Measurements from ENCODE around the gene PTPRF. TPM values are rescaled to one million over a fixed set of nuclear protein-coding genes. Genes with fewer than 3 reads are reported as not detected.

PTPRF gene
- total RNA-seq, 2 donors from 2014 or later: 6.3 to 30.7 TPM

- ATAC-seq (replicated peaks): peak; percentile 52
- Mint-ChIP-seq H3K36me3 (ENCODE audit: low read depth) (no peaks in the 10 kb centered on the region), H3K9me3 (no peaks in the 10 kb centered on the region), H3K27ac (no peak overlapping the region), H3K4me3 (no peak overlapping the region), H3K27me3 (peaks cover 46% of the 10 kb centered on the region), H3K4me1 (no peaks in the 10 kb centered on the region)
These were observed 7.8 kb upstream of the PTPRF start for GRCh38 chr1:43522776-43523480.

DNA sequence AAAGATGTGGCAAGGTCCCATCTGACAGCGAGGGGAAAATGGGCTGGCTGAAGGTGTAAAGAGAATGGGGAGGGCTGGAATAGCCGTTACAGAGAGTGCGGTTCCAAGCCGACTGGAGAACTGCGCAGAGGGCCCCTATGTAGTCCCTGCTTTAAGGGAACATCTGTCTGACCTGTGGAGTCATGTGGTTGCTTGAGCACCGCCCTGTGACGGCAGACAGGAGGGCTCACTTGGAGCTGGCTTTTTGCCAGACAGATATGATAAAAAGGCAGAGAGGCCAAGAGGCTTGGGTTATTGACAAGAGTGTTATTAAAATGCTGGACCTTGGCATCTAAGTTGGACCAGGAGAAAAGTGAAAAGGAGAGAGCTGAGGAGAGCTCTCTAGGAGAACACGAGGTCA, 5.9 kb upstream of the PTPRF start:
- H3K9me3 Mint-ChIP-seq: no peaks in the 10 kb centered on the region
- no peaks in the 10 kb centered on the region for H3K4me1 Mint-ChIP-seq
- H3K27me3 Mint-ChIP-seq: peaks cover 45% of the 10 kb centered on the region
- H3K27ac Mint-ChIP-seq: peak overlapping the region; percentile 34
- no peak overlapping the region for H3K4me3 Mint-ChIP-seq
- ATAC-seq (replicated peaks): no peak
- no peaks in the 10 kb centered on the region for H3K36me3 Mint-ChIP-seq (ENCODE audit: low read depth)

GRCh38 chr1:43526002-43526401, 4.7 kb upstream of the PTPRF start:
- no peak for ATAC-seq (replicated peaks)
- Mint-ChIP-seq H3K4me3 (no peak overlapping the region), H3K9me3 (no peaks in the 10 kb centered on the region), H3K36me3 (ENCODE audit: low read depth) (peaks cover 6% of the 10 kb centered on the region), H3K27ac (no peak overlapping the region), H3K27me3 (peaks cover 47% of the 10 kb centered on the region), H3K4me1 (peaks cover 8% of the 10 kb centered on the region)

- H3K36me3 Mint-ChIP-seq (ENCODE audit: low read depth): peaks cover 13% of the 10 kb centered on the region
- H3K4me3 Mint-ChIP-seq: no peak overlapping the region
- H3K27me3 Mint-ChIP-seq: peaks cover 44% of the 10 kb centered on the region
- H3K4me1 Mint-ChIP-seq: peaks cover 13% of the 10 kb centered on the region
- H3K9me3 Mint-ChIP-seq: no peaks in the 10 kb centered on the region
- no peak for ATAC-seq (replicated peaks)
- H3K27ac Mint-ChIP-seq: no peak overlapping the region
These were observed 3.4 kb upstream of the PTPRF start for GRCh38 chr1:43527111-43527878.

DNA sequence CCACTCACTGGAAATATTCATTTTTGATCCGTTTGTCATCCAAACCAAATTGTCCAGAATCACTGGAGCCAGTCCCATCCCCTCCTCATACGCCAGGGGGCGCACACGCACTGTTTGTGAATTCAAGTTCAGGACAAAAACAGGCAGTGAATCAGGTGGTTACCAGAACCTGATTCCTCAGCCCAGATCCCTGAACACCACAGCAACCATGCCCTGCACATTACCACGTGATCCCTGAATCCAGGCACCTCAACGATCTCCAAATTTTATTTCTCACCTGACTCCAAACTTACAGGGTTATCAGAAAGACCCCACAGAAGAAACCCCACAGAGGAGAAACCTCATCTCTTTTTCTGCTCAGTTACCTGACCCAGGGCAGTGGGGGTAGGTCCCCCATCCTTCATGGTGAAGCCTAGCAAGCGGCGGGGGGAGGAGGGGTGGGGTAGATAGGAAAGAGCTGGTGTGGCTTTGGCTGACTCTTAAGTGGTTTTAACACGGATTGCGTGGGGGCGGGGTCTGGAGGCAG, 1.4 kb upstream of the PTPRF start:
- H3K4me1 Mint-ChIP-seq: peaks cover 13% of the 10 kb centered on the region
- H3K9me3 Mint-ChIP-seq: no peaks in the 10 kb centered on the region
- H3K4me3 Mint-ChIP-seq: peak overlapping the region; percentile 81
- H3K36me3 Mint-ChIP-seq (ENCODE audit: low read depth): peaks cover 18% of the 10 kb centered on the region
- ATAC-seq (replicated peaks): peak; percentile 84
- H3K27ac Mint-ChIP-seq: no peak overlapping the region
- peaks cover 38% of the 10 kb centered on the region for H3K27me3 Mint-ChIP-seq

GRCh38 chr1:43531107-43531905, 623 bp downstream of the PTPRF start:
- H3K36me3 Mint-ChIP-seq (ENCODE audit: low read depth): peaks cover 18% of the 10 kb centered on the region
- no peak for ATAC-seq (replicated peaks)
- peak overlapping the region; percentile 62 for H3K27ac Mint-ChIP-seq
- no peaks in the 10 kb centered on the region for H3K9me3 Mint-ChIP-seq
- H3K4me3 Mint-ChIP-seq: peak overlapping the region; percentile 82
- H3K27me3 Mint-ChIP-seq: peaks cover 30% of the 10 kb centered on the region
- peaks cover 13% of the 10 kb centered on the region for H3K4me1 Mint-ChIP-seq

DNA sequence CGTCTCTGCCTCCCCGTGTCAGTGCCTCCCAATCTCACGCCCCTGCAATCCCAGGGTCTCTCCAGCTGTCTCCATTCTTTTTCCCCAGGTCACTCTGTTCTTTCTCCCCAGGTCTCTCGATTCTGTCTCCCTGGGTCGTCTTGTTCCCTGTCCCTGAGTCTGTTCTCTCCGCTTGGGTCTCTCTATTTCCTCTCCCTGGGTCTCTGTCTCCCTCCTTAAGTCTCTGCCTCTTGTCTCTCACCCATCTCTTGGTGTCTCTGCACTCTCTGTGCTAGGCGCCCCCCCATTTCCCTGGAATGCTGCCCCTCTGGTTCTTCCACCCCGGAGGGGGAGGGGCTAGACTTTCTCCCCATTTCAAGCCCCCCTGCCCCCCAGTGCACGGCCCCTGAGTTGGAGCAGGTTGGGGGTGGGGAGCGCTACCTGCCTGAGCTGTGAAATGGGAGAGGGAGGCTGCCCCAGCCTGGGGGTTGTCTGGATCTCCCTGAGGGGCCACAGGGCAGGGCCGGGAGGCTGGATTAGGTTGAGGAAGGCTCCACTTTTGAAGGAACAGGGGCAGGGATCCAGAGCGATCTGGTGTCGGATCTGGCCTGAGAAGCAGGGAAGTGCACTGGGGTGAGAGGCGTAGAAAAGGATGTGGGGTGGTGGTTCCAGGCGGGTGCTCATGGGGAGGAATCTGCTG, 1.4 kb downstream of the PTPRF start:
- H3K27me3 Mint-ChIP-seq: peaks cover 30% of the 10 kb centered on the region
- H3K9me3 Mint-ChIP-seq: no peaks in the 10 kb centered on the region
- H3K36me3 Mint-ChIP-seq (ENCODE audit: low read depth): peaks cover 18% of the 10 kb centered on the region
- peaks cover 13% of the 10 kb centered on the region for H3K4me1 Mint-ChIP-seq
- peak overlapping the region; percentile 62 for H3K27ac Mint-ChIP-seq
- peak overlapping the region; percentile 82 for H3K4me3 Mint-ChIP-seq
- no peak for ATAC-seq (replicated peaks)

- peaks cover 13% of the 10 kb centered on the region for H3K4me1 Mint-ChIP-seq
- H3K9me3 Mint-ChIP-seq: no peaks in the 10 kb centered on the region
- H3K36me3 Mint-ChIP-seq (ENCODE audit: low read depth): peaks cover 18% of the 10 kb centered on the region
- no peak for ATAC-seq (replicated peaks)
- no peak overlapping the region for H3K27ac Mint-ChIP-seq
- H3K27me3 Mint-ChIP-seq: peaks cover 30% of the 10 kb centered on the region
- peak overlapping the region; percentile 82 for H3K4me3 Mint-ChIP-seq
These were observed 2.0 kb downstream of the PTPRF start for GRCh38 chr1:43532716-43533115.

DNA sequence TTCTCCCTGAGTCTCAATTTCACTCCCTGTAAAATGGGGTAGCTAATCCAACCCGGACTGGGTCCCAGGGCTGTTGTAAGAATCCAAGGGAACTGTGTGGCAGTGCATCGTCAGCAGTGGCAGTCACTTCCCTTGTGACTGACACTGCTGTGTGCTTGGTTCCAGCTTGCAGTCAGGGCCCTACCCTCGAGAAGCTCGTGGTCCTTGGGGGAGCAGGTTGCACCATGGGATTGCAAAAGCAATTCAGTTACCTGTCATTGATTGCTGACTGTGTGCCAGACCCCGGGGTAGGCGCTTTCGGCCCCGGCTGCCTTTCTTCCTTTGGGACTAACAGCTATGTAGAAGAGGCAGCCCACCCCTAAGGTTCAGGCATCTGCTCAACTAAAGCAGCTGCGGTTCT, 2.9 kb downstream of the PTPRF start:
- Mint-ChIP-seq H3K4me3 (no peak overlapping the region), H3K9me3 (no peaks in the 10 kb centered on the region)

GRCh38 chr1:43534256-43534655, 3.6 kb downstream of the PTPRF start:
- no peak overlapping the region for H3K27ac Mint-ChIP-seq
- H3K27me3 Mint-ChIP-seq: peaks cover 24% of the 10 kb centered on the region
- peaks cover 18% of the 10 kb centered on the region for H3K36me3 Mint-ChIP-seq (ENCODE audit: low read depth)
- peaks cover 13% of the 10 kb centered on the region for H3K4me1 Mint-ChIP-seq
- no peak overlapping the region for H3K4me3 Mint-ChIP-seq
- no peak for ATAC-seq (replicated peaks)
- no peaks in the 10 kb centered on the region for H3K9me3 Mint-ChIP-seq

More for the DNA sequence above, 2.9 kb downstream of the PTPRF start:
- no peak for ATAC-seq (replicated peaks)
- Mint-ChIP-seq H3K36me3 (ENCODE audit: low read depth) (peaks cover 18% of the 10 kb centered on the region), H3K4me1 (peaks cover 13% of the 10 kb centered on the region), H3K27ac (no peak overlapping the region), H3K27me3 (peaks cover 27% of the 10 kb centered on the region)

DNA sequence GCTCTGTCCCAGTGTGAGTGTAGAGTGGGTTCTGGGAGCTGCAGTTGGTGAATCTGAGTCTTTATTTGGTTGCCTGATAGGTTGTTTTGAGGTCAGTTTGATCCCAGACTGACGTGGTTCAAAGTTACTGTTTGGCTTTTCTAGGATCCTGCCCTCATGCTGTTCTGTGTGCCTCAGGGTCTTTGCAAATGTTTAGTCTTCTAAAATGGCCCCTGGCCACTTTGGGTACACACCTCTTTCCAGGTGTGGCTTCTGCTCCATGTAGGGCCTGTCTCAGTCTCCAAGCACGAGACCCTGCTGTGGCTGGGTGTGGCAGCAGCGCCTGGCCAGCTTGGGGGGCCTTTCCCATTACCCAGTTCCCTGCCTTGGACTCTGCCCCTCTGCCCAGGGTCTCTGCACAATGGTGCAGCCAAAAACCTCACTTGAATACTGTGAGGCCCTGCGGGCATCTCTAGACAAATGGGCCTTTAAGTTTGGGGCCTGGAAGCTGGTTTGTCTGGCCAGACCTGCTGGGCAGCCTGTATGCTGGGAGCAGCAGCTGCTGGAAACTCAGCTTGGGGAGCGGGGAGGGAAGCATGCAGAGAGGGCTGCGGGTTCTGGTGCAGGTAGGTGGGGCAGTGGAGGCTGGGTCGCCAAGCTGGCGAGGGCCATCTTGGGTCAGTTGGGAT, 5.6 kb downstream of the PTPRF start:
- no peak for ATAC-seq (replicated peaks)
- Mint-ChIP-seq H3K4me1 (peaks cover 5% of the 10 kb centered on the region), H3K9me3 (no peaks in the 10 kb centered on the region), H3K27ac (no peak overlapping the region), H3K36me3 (ENCODE audit: low read depth) (peaks cover 12% of the 10 kb centered on the region), H3K27me3 (peaks cover 13% of the 10 kb centered on the region), H3K4me3 (no peak overlapping the region)

- no peak overlapping the region for H3K4me3 Mint-ChIP-seq
- H3K27ac Mint-ChIP-seq: no peak overlapping the region
These were observed 6.2 kb downstream of the PTPRF start for GRCh38 chr1:43536864-43537358.

GRCh38 chr1:43537423-43538142, 6.9 kb downstream of the PTPRF start:
- Mint-ChIP-seq H3K27me3 (peaks cover 3% of the 10 kb centered on the region), H3K27ac (no peak overlapping the region), H3K4me3 (no peak overlapping the region), H3K4me1 (no peaks in the 10 kb centered on the region), H3K36me3 (ENCODE audit: low read depth) (peaks cover 2% of the 10 kb centered on the region), H3K9me3 (no peaks in the 10 kb centered on the region)
- ATAC-seq (replicated peaks): no peak

More at GRCh38 chr1:43536864-43537358, 6.2 kb downstream of the PTPRF start:
- Mint-ChIP-seq H3K36me3 (ENCODE audit: low read depth) (peaks cover 8% of the 10 kb centered on the region), H3K9me3 (no peaks in the 10 kb centered on the region), H3K27me3 (peaks cover 10% of the 10 kb centered on the region), H3K4me1 (peaks cover 2% of the 10 kb centered on the region)
- no peak for ATAC-seq (replicated peaks)
